SK-N-MC (cell line): ENCODE measurements around the gene LDHD.

Experiments used
- FOXP2 ChIP-seq: optimal IDR thresholded peaks from 2 replicates; pipeline ENCODE3; 2011; ENCODE audit warnings: mild to moderate bottlenecking, moderate library complexity; ENCODE audit not compliant: insufficient read depth; ENCODE audit errors: extremely low read length, control extremely low read depth
- POLR2AphosphoS5 ChIP-seq: IDR thresholded peaks from 2 replicates; pipeline ENCODE4 v1.6.1; 2012; ENCODE audit warnings: mild to moderate bottlenecking, low read depth, low read length, borderline replicate concordance

DNA sequence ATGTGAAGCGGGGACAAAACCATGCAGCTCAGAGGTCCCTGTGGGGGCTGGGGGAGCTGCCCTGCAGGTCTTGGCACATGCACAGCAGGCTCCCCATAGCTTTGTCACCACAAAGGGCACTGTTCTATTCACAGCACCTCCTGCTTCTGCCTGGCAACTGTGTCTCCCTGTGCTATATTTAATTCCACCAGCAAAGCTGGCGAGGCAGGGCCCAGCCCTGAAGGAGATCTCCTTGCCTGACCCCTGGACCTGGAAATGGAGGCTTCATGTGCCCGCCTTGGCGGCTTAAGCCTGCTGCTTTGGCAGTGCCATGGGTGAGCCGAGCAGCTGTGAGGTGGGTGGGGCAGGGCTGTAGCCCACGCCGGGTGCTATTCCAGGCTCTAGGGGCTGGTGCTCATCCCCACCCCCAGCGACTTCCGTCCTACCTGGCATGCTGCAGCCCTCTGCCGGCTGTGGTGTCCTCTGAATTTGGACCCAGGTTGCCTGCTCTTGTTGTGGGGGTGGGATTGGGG lies 6.8 kb downstream of the LDHD start:
- TF ChIP-seq POLR2AphosphoS5 (no peak), FOXP2 (no peak)
